GM21825 (cell line): ENCODE data around the gene EFEMP2.
A peak's percentile ranks its signal among the peaks of the same experiment; 100 is the strongest.

Experiments
- ATAC-seq: cut with Tn5 transposase; IDR thresholded peaks from one replicate; pipeline ENCODE4 v1.9.1; 2021; ENCODE audit warnings: mild to moderate bottlenecking, moderate library complexity; ENCODE audit not compliant: unreplicated experiment

Gene EFEMP2

DNA sequence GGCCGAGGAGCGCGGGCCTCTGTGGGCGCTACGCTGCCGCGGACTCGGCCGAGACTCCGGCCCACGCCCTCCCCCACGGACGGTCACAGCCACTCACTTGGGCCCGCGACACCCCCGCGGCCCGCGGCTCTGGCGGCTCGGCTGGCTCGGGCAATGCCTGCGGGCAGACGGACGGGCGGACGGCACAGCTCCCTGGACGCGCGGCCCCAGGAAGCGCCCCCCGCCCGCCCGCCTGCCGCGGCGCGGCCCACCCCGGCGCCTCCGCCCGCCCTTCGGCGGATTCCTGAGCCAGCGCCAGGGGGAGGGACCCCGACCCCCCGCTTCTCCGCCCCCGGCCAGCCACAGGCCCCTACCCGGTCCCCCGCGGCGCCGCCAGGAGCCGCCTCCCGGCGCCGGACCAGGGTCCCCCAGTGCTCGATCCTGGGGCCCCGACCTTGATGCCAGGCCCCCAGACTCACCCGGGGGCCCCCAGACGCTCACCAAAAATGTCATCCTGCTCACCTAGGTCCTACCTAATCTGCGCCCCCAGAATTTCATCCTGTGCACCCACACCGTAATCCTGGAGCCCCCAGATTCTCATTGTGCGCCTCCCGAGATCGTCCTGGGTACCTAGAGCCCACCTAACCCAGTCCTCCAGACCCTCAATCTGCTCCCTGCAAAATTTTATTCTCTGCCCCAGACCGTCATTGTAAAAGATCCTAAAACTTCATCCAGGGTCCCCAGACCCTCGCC is at the start of gene EFEMP2:
Gene EFEMP2 (minus strand): TSS at position 215 of the 732 bp plus-strand sequence. CDS start 446 bp downstream, outside the sequence.
- no peak for ATAC-seq

DNA sequence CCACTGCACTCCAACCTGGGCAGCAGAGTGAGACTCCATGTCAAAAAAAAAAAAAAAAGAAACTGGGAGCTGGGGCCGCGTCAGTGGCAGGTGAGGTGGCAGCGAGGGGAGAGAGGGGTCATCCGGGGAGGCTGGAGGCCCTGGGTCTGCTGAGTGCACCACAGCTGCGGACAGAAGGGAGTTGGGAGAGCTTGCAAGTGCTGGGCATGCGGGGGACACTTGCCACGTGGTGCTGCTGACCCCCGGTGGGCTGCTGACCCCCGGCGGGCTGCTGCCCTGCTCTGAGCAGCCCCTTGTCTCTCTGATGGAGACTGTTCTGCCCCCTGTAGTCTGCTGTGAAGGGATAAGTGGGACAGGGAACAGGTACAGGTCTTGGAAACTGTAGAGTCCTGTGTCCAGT is 49.3 kb upstream of the EFEMP2 start:
- ATAC-seq, result no peak

GRCh38 chr11:65921033-65921555 is 48.5 kb upstream of the EFEMP2 start:
- no peak for ATAC-seq

DNA sequence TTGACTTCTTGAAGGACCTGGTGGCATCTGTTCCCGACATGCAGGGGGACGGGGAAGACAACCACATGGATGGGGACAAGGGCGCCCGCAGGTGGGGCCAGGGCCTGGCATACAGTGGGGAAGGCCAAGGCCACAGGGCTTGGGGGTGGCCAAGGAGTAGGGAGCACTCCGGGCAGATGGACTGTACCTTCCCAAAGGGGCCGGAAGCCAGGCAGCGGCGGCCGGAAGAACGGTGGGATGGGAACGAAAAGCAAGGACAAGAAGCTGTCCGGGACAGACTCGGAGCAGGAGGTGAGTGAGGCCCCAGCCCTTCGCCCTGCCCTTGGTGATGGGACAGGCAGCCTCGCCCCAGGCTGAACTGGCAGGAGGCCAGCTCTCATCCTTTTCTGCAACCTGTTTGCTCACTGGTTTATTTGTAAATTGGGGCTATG is 47.8 kb upstream of the EFEMP2 start:
- no peak for ATAC-seq

DNA sequence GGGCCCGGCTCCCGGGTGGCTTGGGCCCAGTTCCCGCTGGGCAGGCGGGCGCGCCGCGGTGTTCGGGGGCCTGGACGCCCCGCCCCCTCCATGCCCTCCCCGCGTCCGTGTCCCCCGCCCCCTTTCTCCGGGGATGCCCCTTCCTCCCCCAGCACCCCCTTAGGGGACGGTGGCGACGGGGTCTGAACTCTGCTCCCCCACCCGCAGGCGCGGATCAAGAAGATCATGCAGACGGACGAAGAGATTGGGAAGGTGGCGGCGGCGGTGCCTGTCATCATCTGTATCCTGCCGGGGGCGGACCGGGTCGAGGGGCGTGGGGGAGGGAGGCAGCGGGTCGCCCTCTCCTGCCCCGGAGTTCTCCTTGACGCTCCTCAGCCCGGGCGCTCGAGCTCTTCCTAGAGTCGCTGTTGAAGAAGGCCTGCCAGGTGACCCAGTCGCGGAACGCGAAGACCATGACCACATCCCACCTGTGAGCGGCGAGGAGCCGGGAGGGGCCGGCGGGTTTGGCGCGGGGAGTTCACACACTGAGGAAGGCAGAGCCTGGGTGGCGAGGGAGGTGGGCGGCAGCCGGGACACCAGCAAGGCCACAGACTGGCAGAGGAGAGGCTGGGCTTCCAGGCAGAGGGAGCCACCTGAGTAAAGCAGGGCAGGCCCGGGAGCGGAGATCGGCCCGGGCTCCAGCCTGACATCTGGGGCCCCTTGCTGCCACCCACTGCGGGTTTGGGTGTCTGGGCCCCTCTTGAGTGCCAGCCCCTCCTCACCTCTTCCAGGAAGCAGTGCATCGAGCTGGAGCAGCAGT is 47.2 kb upstream of the EFEMP2 start:
- peak; percentile 26 for ATAC-seq

- peak; percentile 75 for ATAC-seq
Measured at GRCh38 chr11:65919141-65919572, 46.6 kb upstream of the EFEMP2 start, which contains the start of gene DRAP1. DRAP1 (plus strand) TSS chr11:65919426; CDS start chr11:65919502, 76 bp downstream.

DNA sequence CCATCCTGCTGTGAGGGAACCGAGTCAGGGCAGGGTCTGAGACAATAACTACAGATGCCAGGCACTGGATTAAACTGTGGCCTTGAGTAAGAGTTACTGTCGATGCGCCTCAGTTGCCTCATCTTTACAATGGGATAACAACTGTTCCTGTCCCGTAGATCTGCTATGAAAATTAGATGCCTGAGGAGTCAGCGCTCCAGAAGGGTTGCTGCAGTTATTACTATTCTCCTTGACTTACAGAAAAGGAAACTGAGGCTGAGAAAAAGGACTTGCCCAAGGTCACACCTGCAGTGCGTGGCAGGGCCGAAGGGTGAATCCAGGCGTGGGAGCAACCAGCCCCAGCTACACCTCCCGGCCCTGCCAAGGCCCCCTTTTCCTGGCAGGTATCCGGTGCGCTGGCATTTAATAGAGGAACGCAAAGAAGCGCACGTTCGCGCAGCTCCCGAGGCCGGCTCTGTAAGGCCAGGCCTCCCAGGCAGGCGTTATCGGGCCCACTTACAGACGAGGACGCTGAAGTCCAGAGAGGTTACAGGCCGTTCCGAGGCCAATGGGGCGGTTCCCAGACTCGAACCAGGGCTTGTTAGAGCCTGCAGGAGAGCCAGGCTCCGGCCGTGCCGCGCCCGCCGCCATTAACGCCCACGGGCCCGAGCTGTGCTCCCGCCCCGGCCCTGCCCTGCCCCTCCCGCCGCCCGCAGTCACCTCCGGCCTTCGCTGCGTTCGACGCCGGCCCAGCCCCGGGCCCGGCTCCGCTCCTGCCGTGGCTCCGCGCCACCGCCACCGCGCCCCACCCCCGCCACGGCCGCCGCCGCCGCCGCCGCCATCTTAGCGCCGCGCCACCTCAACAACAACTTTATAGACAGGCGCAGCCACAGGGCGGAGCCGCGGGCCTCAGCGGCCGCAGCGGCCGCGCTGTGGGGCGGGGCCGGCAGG is 45.9 kb upstream of the EFEMP2 start, which contains the start of gene C11orf68:
Gene C11orf68 (minus strand): TSS at position 852 of the 930 bp plus-strand sequence. CDS start 31 bp downstream, at position 821.
- peak; percentile 46 for ATAC-seq

DNA sequence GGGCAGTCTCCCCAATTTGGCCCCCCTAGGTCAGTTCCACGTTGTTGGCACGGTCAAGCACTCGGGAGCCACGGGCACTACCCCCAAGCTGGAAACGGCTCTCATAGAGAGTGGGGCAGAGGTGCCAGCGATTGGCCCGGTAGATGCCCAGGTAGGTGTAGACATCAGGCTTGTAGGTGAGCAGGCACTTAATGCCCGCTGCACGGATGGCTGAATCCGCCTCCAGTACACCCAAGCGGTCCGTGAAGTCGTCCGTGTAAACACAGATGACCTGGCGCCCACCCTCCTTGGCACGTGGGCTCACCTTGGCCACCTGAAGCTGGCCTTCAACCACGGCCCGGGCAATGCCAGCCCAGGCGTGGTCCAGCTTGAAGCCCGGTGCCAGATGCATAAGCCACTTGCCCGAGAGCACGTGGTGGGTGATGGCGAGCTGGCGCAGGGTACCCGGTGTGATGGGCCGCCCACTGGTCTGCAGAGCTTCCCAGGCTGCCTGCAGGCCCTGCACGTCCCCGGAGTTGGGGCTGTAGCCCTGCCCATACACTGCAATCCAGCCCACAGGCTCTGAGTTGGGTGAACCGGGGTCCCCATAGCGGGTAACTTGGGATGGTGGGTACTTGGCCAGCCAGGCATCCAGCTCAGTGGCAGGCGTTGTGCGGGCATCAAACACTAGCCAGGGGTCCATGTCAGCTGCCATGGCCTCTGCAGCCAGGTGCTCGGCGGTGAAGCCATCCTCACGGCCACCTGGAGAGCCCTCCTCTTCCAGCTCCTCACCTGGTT is 45.0 kb upstream of the EFEMP2 start:
- ATAC-seq, result no peak

DNA sequence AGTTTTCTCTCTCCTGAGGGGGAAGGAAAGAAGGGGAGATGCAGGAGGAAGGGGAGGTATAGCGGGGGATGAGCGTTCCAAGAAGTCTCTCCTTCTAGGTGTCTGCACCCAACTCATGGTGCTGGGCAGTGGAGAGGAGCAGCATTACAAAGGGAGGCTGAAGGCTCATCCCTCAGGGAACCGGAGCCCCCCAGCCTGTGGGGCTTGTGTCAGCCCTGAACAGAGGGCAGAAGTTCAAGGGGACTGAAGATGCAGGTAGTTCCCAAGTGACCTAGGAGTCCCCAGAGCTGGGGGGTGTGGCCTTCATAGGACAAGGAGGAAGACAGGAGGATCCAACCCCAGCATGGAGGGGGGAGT is 44.5 kb upstream of the EFEMP2 start:
- ATAC-seq, result no peak

- ATAC-seq, result no peak
Measured at GRCh38 chr11:65916391-65916790, 43.8 kb upstream of the EFEMP2 start.

DNA sequence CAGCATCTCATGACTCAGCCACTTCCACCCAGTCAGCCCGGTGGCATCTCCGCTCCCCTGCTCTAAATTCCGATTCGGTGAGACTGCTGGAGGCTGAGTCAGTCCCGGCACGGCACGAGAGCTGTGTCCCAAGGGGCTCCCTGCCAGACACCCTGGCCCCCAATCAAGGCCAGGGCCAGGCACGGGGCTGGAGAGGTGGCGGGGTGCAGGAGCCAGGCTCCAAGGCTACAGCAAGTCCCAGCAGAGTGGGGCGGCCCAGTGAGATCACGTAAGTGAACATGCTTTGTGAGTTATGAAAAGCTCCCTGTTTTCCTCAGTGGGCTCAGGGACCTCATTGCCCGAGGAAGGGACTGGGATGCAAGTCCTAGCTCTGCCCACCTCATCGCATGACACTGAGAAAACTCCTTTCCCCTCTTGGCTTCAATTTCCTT is 43.2 kb upstream of the EFEMP2 start:
- ATAC-seq, result no peak

GRCh38 chr11:65915101-65915820 is 42.7 kb upstream of the EFEMP2 start:
- ATAC-seq, result no peak

- ATAC-seq, result no peak
Measured at GRCh38 chr11:65912845-65913244, 40.2 kb upstream of the EFEMP2 start.

DNA sequence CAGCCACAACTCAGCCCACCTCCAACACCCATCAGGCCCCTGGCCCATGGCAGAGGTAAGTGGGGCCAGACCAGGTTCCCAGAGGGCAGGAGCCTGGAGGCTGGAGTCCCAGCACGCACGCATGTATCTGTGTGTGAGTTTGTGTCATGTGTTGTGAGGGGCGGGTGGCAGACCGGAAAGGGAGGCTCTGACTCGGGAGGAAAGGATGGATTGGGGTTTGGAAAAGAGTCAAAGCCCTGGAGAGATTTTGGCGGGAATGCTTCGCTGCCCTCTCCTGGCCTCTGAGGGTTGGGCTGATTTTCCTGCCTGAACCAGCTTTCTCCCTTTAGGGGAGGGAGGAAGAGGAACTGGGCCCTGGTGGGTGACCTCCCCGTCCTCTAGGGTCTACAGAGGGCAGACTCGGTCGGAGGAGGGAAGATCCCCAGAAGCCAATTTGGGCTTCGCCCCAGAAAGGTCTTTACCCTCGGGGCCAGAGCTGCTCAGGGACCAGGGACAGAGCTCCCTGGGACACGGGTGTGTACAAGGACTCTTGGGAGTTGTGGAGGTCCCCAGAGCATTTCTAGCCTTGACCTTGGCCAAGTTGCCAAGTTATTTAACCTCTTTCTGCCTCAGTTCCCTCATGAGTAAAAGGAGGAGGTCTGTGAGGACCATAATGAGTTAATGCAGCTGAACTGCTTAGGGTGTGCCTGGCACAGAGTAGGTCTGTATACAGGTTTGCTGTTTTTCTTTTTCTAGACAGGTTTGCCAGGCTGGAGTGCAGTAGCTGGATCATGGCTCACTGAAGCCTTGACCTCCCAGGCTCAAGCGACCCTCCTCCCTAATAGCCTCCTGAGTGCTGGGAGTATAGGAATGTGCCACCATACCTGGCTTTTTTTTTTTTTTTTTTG is 39.3 kb upstream of the EFEMP2 start:
- ATAC-seq, result no peak

GRCh38 chr11:65907878-65908277 is 35.3 kb upstream of the EFEMP2 start:
- ATAC-seq, result no peak

- no peak for ATAC-seq
Measured at GRCh38 chr11:65906602-65907001, 34.0 kb upstream of the EFEMP2 start.

GRCh38 chr11:65903715-65904114 is 31.1 kb upstream of the EFEMP2 start:
- ATAC-seq, result no peak

GRCh38 chr11:65903068-65903481 is 30.5 kb upstream of the EFEMP2 start:
- no peak for ATAC-seq
